Smooth muscle cell (in vitro differentiated cells): Measurements from ENCODE around the gene NR2E1. TPM values are rescaled to one million over a fixed set of nuclear protein-coding genes. Genes with fewer than 3 reads are reported as not detected.

Experiments
- DNase-seq: peaks from one replicate; lab custom pipeline; 2025; ENCODE audit not compliant: unreplicated experiment; lab: John Stamatoyannopoulos, UW
- H2AFZ ChIP-seq: fragments of 200-600 bp; sonication (generic); 2 replicates; pipeline ENCODE4 v1.6.0; 2016; ENCODE audit warnings: antibody characterized with exemption, low read depth, mild to moderate bottlenecking
- H3F3A ChIP-seq: fragments of 200-600 bp; sonication (generic); 2 replicates; pipeline ENCODE4 v1.6.0; 2017; ENCODE audit warnings: antibody characterized with exemption, low read depth
- H3K27ac ChIP-seq: fragments of 200-600 bp; sonication (generic); 2 replicates; pipeline ENCODE4 v1.5.1; 2016; ENCODE audit warnings: low read depth, mild to moderate bottlenecking
- H3K27me3 ChIP-seq: fragments of 200-600 bp; sonication (generic); 2 replicates; pipeline ENCODE4 v1.6.1; 2016; ENCODE audit warnings: low read depth, mild to moderate bottlenecking
- H3K36me3 ChIP-seq: fragments of 200-600 bp; sonication (generic); 2 replicates; pipeline ENCODE4 v1.5.1; 2016; ENCODE audit warnings: low read depth
- H3K4me1 ChIP-seq: fragments of 200-600 bp; sonication (generic); 2 replicates; pipeline ENCODE4 v1.5.1; 2016; ENCODE audit warnings: low read depth
- H3K4me2 ChIP-seq: fragments of 200-600 bp; sonication (generic); 2 replicates; pipeline ENCODE4 v1.6.0; 2016; ENCODE audit warnings: mild to moderate bottlenecking
- H3K4me3 ChIP-seq: fragments of 200-600 bp; sonication (generic); 2 replicates; pipeline ENCODE4 v1.5.1; 2016; ENCODE audit warnings: mild to moderate bottlenecking
- H3K79me2 ChIP-seq: fragments of 200-600 bp; sonication (generic); 2 replicates; pipeline ENCODE4 v1.6.0; 2016; ENCODE audit warnings: low read depth, mild to moderate bottlenecking
- H3K9ac ChIP-seq: fragments of 200-600 bp; sonication (generic); 2 replicates; pipeline ENCODE4 v1.6.0; 2016; ENCODE audit warnings: low read depth
- H3K9me3 ChIP-seq: fragments of 200-600 bp; sonication (generic); replicated peaks from 2 replicates; pipeline ENCODE4 v1.5.1; 2016; ENCODE audit warnings: low read depth
- H4K20me1 ChIP-seq: fragments of 200-600 bp; sonication (generic); 2 replicates; pipeline ENCODE4 v1.6.0; 2016; ENCODE audit warnings: low read depth
- CTCF ChIP-seq: fragments of 200-600 bp; sonication (generic); IDR thresholded peaks from 2 replicates; pipeline ENCODE4 v1.5.1; 2017; ENCODE audit warnings: borderline replicate concordance, mild to moderate bottlenecking, antibody characterized with exemption; ENCODE audit not compliant: insufficient read depth, poor library complexity, severe bottlenecking
- WGBS: methylation state at CpG from one replicate; pipeline ENCODE4 v1.1.7; 2016; ENCODE audit warnings: low lambda C conversion rate; 5-methylcytosine and 5-hydroxymethylcytosine counted together
- polyA plus RNA-seq: library from polyadenylated mRNA; unstranded; fragments of >200 nt; fragmentation: Nextera tagmentation; extraction: Ambion mirVana; gene quantifications from 2 replicates; pipeline ENCODE4 v1.2.1, GENCODE V29; 2016
- total RNA-seq: library from RNA; depleted of rRNA; stranded (reverse); fragments of >200 nt; gene quantifications from 2 replicates; pipeline ENCODE4 v1.2.3, GENCODE V29; 2014

NR2E1 gene
- total and polyA plus RNA-seq, 2 experiments from 2014 or later: not detected

GRCh38 chr6:108238322-108238721 is 72.5 kb downstream of the NR2E1 start:
- H3K79me2 ChIP-seq: peaks cover 89% of the 10 kb centered on the region
- no peaks in the 10 kb centered on the region for H3K4me1 ChIP-seq
- H3K4me2 ChIP-seq: no peak overlapping the region
- no peaks in the 10 kb centered on the region for H3F3A ChIP-seq
- H3K36me3 ChIP-seq: peaks cover 5% of the 10 kb centered on the region
- no peak overlapping the region for H2AFZ ChIP-seq
- H4K20me1 ChIP-seq: peaks cover 92% of the 10 kb centered on the region
- no peaks in the 10 kb centered on the region for H3K27me3 ChIP-seq
- DNase-seq: no peak
- no peak overlapping the region for H3K27ac ChIP-seq
- WGBS: 97% methylated on average over 4 of the region's 4 CpGs
- TF ChIP-seq CTCF: no peak
- H3K4me3 ChIP-seq: no peak overlapping the region
- H3K9me3 ChIP-seq: no peaks in the 10 kb centered on the region
- no peak overlapping the region for H3K9ac ChIP-seq

Other genes with a start within 250 kb of the NR2E1 start
- 46.8 and 67.0 TPM in 2 replicates for gene SEC63, start 207.8 kb upstream of the NR2E1 start, total RNA-seq
- gene SEC63, start 207.8 kb upstream of the NR2E1 start, polyA plus RNA-seq: 95.1 and 121 TPM in 2 replicates
- 22.0 and 31.4 TPM in 2 replicates for gene OSTM1, start 91.3 kb upstream of the NR2E1 start, total RNA-seq
- gene OSTM1, start 91.3 kb upstream of the NR2E1 start, polyA plus RNA-seq: 10.3 and 11.7 TPM in 2 replicates
- 260 and 299 TPM in 2 replicates for gene SNX3, start 95.0 kb downstream of the NR2E1 start, total RNA-seq
- 229 and 230 TPM in 2 replicates for gene SNX3, start 95.0 kb downstream of the NR2E1 start, polyA plus RNA-seq
- 4.1 and 5.7 TPM in 2 replicates for gene AFG1L, start 129.0 kb downstream of the NR2E1 start, total RNA-seq
- gene AFG1L, start 129.0 kb downstream of the NR2E1 start, polyA plus RNA-seq: 4.0 and 4.2 TPM in 2 replicates